CD4-positive, alpha-beta T cell (primary cell): ENCODE measurements around the gene NBEAL2. TPM values are rescaled to one million over a fixed set of nuclear protein-coding genes. Genes with fewer than 3 reads are reported as not detected.

Source experiments
- ATAC-seq: fragments of 200-7000 bp; cut with Tn5 transposase; one replicate; pipeline ENCODE4 v1.10.0; 2022; ENCODE audit warnings: mild to moderate bottlenecking; ENCODE audit not compliant: poor library complexity
- CTCF ChIA-PET: fragments of 350-600 bp; sonication (Branson Sonifier 250); formaldehyde crosslinking; loops from one replicate; lab custom pipeline; 2021; ENCODE audit warnings: antibody characterized with exemption, inconsistent platforms; lab: Charles Lee
- POLR2A ChIA-PET: fragments of 350-600 bp; sonication (Branson Sonifier 250); formaldehyde crosslinking; loops from one replicate; lab custom pipeline; 2021; ENCODE audit warnings: antibody characterized with exemption, inconsistent platforms; lab: Charles Lee
- DNase-seq, 14 experiments: peaks; one replicate each; pipeline ENCODE4 v3.0.0-alpha.2; 2013 to 2020; ENCODE audit warnings: mixed read lengths in 2 of 14
- H3K27ac ChIP-seq, 2 donors: one replicate each; pipeline versions ENCODE4 v1.5.1 to v1.7.0; 2013; ENCODE audit warnings: low read length in 2 of 2, low read depth in 1 of 2, mild to moderate bottlenecking in 1 of 2
- H3K27me3 ChIP-seq, 2 experiments: 1 replicate in 1 of 2; 2 replicates in 1 of 2; pipeline versions ENCODE4 v1.6.1 to v1.7.0; 2013; ENCODE audit warnings: low read length in 2 of 2, control low read depth in 1 of 2, mild to moderate bottlenecking in 1 of 2, moderate library complexity in 1 of 2; ENCODE audit not compliant: insufficient read depth in 2 of 2, control insufficient read depth in 1 of 2
- H3K36me3 ChIP-seq: one replicate; pipeline ENCODE4 v1.6.1; 2013; ENCODE audit warnings: low read length, control low read depth; ENCODE audit not compliant: insufficient read depth
- H3K4me1 ChIP-seq: one replicate; pipeline ENCODE4 v1.6.1; 2013; ENCODE audit warnings: low read length, control low read depth; ENCODE audit not compliant: insufficient read depth
- H3K4me3 ChIP-seq: one replicate; pipeline ENCODE4 v1.5.1; 2013; ENCODE audit warnings: mild to moderate bottlenecking, low read length, moderate library complexity
- H3K9me3 ChIP-seq, 2 experiments: 1 replicate in 1 of 2; 2 replicates in 1 of 2; pipeline versions ENCODE4 v1.6.1 to v1.7.0; 2013; ENCODE audit warnings: low read length in 2 of 2, mild to moderate bottlenecking in 2 of 2, control low read depth in 1 of 2, moderate library complexity in 1 of 2; ENCODE audit not compliant: control insufficient read depth in 1 of 2, insufficient read depth in 1 of 2
- H3K27ac Mint-ChIP-seq: one replicate; pipeline ENCODE4 v1.8.0; 2020; ENCODE audit warnings: mixed read lengths
- H3K27me3 Mint-ChIP-seq: one replicate; pipeline ENCODE4 v1.8.0; 2021; ENCODE audit warnings: mixed read lengths
- H3K36me3 Mint-ChIP-seq: one replicate; pipeline ENCODE4 v1.8.0; 2021; ENCODE audit warnings: low read depth, mixed read lengths
- H3K4me1 Mint-ChIP-seq: one replicate; pipeline ENCODE4 v1.8.0; 2021; ENCODE audit warnings: low read depth, mixed read lengths
- H3K4me3 Mint-ChIP-seq: one replicate; pipeline ENCODE4 v1.8.0; 2020; ENCODE audit warnings: mild to moderate bottlenecking, mixed read lengths
- H3K9me3 Mint-ChIP-seq: one replicate; pipeline ENCODE4 v1.8.0; 2020; ENCODE audit warnings: mixed read lengths
- CTCF ChIP-seq: fragments of 200-600 bp; IDR thresholded peaks from one replicate; pipeline ENCODE4 v1.8.0; 2022; ENCODE audit warnings: antibody characterized with exemption, mild to moderate bottlenecking
- intact Hi-C, 2 experiments: fragments of 100-400 bp; cut with DNase I in 1 of 2; cut with micrococcal nuclease in 1 of 2; formaldehyde crosslinking; loops; one replicate each; pipeline versions ENCODE4 v1.15.1 to v1.9.0; 2023 to 2025; cut with DNase I, micrococcal nuclease
- total RNA-seq, 174 experiments: library from RNA in 2 of 174; stranded (reverse) in 2 of 174; gene quantifications; one replicate each; pipeline ENCODE4 v1.2.3 and lab custom pipeline; 2021 to 2026

The NBEAL2 gene
- total RNA-seq, 2 experiments from 2014 or later: 163 to 170 TPM

- intact Hi-C loops: no loop called here
These were observed 22.3 kb downstream of the NBEAL2 start for GRCh38 chr3:47001731-47002170.

GRCh38 chr3:47002171-47003055, 22.9 kb downstream of the NBEAL2 start:
- POLR2A ChIA-PET: no interaction called here
- Mint-ChIP-seq H3K27ac (no peak overlapping the region), H3K4me1 (peaks cover 8% of the 10 kb centered on the region), H3K27me3 (no peaks in the 10 kb centered on the region), H3K4me3 (no peak overlapping the region), H3K36me3 (peaks cover 72% of the 10 kb centered on the region), H3K9me3 (no peaks in the 10 kb centered on the region)
- H3K9me3 ChIP-seq: no peaks in the 10 kb centered on the region
- intact Hi-C loops: no loop called here
- CTCF ChIA-PET: no interaction called here
- peaks cover 17% of the 10 kb centered on the region for H3K4me1 ChIP-seq
- peaks cover 100% of the 10 kb centered on the region for H3K36me3 ChIP-seq
- ATAC-seq: no peak
- no peak overlapping the region for H3K27ac ChIP-seq
- H3K4me3 ChIP-seq: no peak overlapping the region
- no peaks in the 10 kb centered on the region for H3K27me3 ChIP-seq
- no peak for DNase-seq
- no peak for TF ChIP-seq CTCF

More at GRCh38 chr3:47001731-47002170, 22.3 kb downstream of the NBEAL2 start:
- H3K9me3 ChIP-seq: no peaks in the 10 kb centered on the region
- ChIA-PET POLR2A (no interaction called here), CTCF (no interaction called here)
- Mint-ChIP-seq H3K27ac (no peak overlapping the region), H3K27me3 (no peaks in the 10 kb centered on the region), H3K4me3 (no peak overlapping the region), H3K36me3 (peaks cover 72% of the 10 kb centered on the region), H3K9me3 (no peaks in the 10 kb centered on the region), H3K4me1 (peaks cover 15% of the 10 kb centered on the region)
- H3K4me3 ChIP-seq: no peak overlapping the region
- no peak for TF ChIP-seq CTCF
- H3K36me3 ChIP-seq: peaks cover 100% of the 10 kb centered on the region
- no peak overlapping the region for H3K27ac ChIP-seq
- no peak for ATAC-seq
- peaks cover 24% of the 10 kb centered on the region for H3K4me1 ChIP-seq
- DNase-seq: no peak
- no peaks in the 10 kb centered on the region for H3K27me3 ChIP-seq

- Histone ChIP-seq H3K4me3 (no peak overlapping the region), H3K36me3 (peaks cover 100% of the 10 kb centered on the region), H3K4me1 (peaks cover 15% of the 10 kb centered on the region), H3K9me3 (no peaks in the 10 kb centered on the region), H3K27me3 (no peaks in the 10 kb centered on the region), H3K27ac (no peak overlapping the region)
- Mint-ChIP-seq H3K36me3 (peaks cover 72% of the 10 kb centered on the region), H3K9me3 (no peaks in the 10 kb centered on the region), H3K4me1 (peaks cover 7% of the 10 kb centered on the region), H3K27ac (no peak overlapping the region), H3K27me3 (no peaks in the 10 kb centered on the region), H3K4me3 (no peak overlapping the region)
- DNase-seq (no peak), ATAC-seq (no peak)
- POLR2A ChIA-PET: no interaction called here
- intact Hi-C loops: no loop called here
- CTCF ChIA-PET: no interaction called here
- TF ChIP-seq CTCF: no peak
These were observed 23.6 kb downstream of the NBEAL2 start for GRCh38 chr3:47003056-47003410.
